Prostate gland (tissue), 2 donors: Measurements from ENCODE around the gene ADNP. TPM values are rescaled to one million over a fixed set of nuclear protein-coding genes. Genes with fewer than 3 reads are reported as not detected.
"Not testable (repeated sequence)": the region's sequence is repeated elsewhere in the genome, so short reads cannot be mapped to it uniquely, and the experiment has no call there.

Experiments used
- DNase-seq: peaks from one replicate; pipeline ENCODE4 v3.0.0-alpha.2; 2019; ENCODE audit warnings: low spot score
- H3K27ac ChIP-seq, 2 donors: fragments of 200-600 bp; sonication (generic); 2 replicates each; pipeline ENCODE4 v1.5.1; 2017 to 2019
- H3K27me3 ChIP-seq: fragments of 200-600 bp; sonication (generic); replicated peaks from 2 replicates; pipeline ENCODE4 v1.5.1; 2019; ENCODE audit not compliant: insufficient read depth
- H3K36me3 ChIP-seq, 2 donors: fragments of 200-600 bp; sonication (generic); 1 replicate in 1 of 2; 2 replicates in 1 of 2; pipeline versions ENCODE4 v1.5.1 to v1.8.1; 2017 to 2019
- H3K4me1 ChIP-seq: fragments of 200-600 bp; sonication (generic); replicated peaks from 2 replicates; pipeline ENCODE4 v1.5.1; 2019
- H3K4me3 ChIP-seq, 2 donors: fragments of 200-600 bp; sonication (generic); 2 replicates each; pipeline ENCODE4 v1.5.1; 2017 to 2019
- H3K9me3 ChIP-seq: fragments of 200-600 bp; sonication (generic); 2 replicates; pipeline ENCODE4 v1.5.1; 2017
- CTCF ChIP-seq, 4 experiments: fragments of 200-600 bp in 2 of 4; fragments of 450-650 bp in 2 of 4; sonication (generic) in 2 of 4; IDR thresholded peaks; 1 replicate in 3 of 4; 2 replicates in 1 of 4; pipeline ENCODE4 v1.5.1; 2016 to 2019; ENCODE audit warnings: antibody characterized with exemption in 4 of 4, mild to moderate bottlenecking in 2 of 4, moderate library complexity in 2 of 4
- POLR2A ChIP-seq: fragments of 450-650 bp; IDR thresholded peaks from one replicate; pipeline ENCODE4 v1.6.1; 2016; ENCODE audit warnings: antibody characterized with exemption, mild to moderate bottlenecking
- POLR2AphosphoS5 ChIP-seq: sonication (generic); formaldehyde crosslinking; IDR thresholded peaks from one replicate; pipeline ENCODE4 v1.6.1; 2017; ENCODE audit warnings: antibody characterized with exemption
- WGBS: methylation state at CpG from one replicate; pipeline ENCODE4 v1.1.5; 2018; 5-methylcytosine and 5-hydroxymethylcytosine counted together
- intact Hi-C: fragments of 100-400 bp; cut with DNase I; formaldehyde crosslinking; loops from one replicate; pipeline ENCODE4 v1.14.2; 2022
- total RNA-seq, 2 donors: library from RNA; depleted of rRNA; stranded (reverse); fragments of >200 nt; gene quantifications; one replicate each; pipeline ENCODE4 v1.1.0, GENCODE V29; 2016

ADNP gene
- total RNA-seq, 2 donors from 2014 or later: 46.8 to 84.7 TPM

GRCh38 chr20:50883856-50884255 lies 47.4 kb downstream of the ADNP start:
- TF ChIP-seq POLR2AphosphoS5 (no peak), CTCF (IDR thresholded peaks at IDR 0.05) (no peak), POLR2A (no peak)
- Histone ChIP-seq H3K9me3 (no peaks in the 10 kb centered on the region), H3K4me3 (no peak overlapping the region), H3K36me3 (no peaks in the 10 kb centered on the region), H3K27ac (no peak overlapping the region), H3K4me1 (no peaks in the 10 kb centered on the region), H3K27me3 (no peaks in the 10 kb centered on the region)
- 88% methylated on average over 11 of the region's 11 CpGs for WGBS
- intact Hi-C loops: no loop called here
- DNase-seq: no peak

GRCh38 chr20:50881759-50882424 lies 49.3 kb downstream of the ADNP start:
- intact Hi-C loops, DNase-seq, H3K27ac ChIP-seq, H3K4me3 ChIP-seq, H3K36me3 ChIP-seq, H3K27me3 ChIP-seq, H3K4me1 ChIP-seq, H3K9me3 ChIP-seq: not testable (repeated sequence)
- 96% methylated on average over 5 of the region's 5 CpGs for WGBS

GRCh38 chr20:50879649-50880550 lies 51.3 kb downstream of the ADNP start:
- intact Hi-C loops: no loop called here

GRCh38 chr20:50877232-50877743 lies 53.9 kb downstream of the ADNP start:
- 77% methylated on average over 6 of the region's 6 CpGs for WGBS
- Histone ChIP-seq H3K4me1 (no peaks in the 10 kb centered on the region), H3K27ac (no peak overlapping the region), H3K9me3 (no peaks in the 10 kb centered on the region), H3K27me3 (no peaks in the 10 kb centered on the region), H3K4me3 (no peak overlapping the region), H3K36me3 (no peaks in the 10 kb centered on the region)
- TF ChIP-seq CTCF (IDR thresholded peaks at IDR 0.05) (no peak), POLR2AphosphoS5 (no peak), POLR2A (no peak)
- intact Hi-C loops: no loop called here
- no peak for DNase-seq

More at GRCh38 chr20:50879649-50880550, 51.3 kb downstream of the ADNP start:
- Histone ChIP-seq H3K36me3 (no peaks in the 10 kb centered on the region), H3K27ac (no peak overlapping the region), H3K27me3 (no peaks in the 10 kb centered on the region), H3K4me1 (no peaks in the 10 kb centered on the region), H3K4me3 (no peak overlapping the region), H3K9me3 (no peaks in the 10 kb centered on the region)
- no peak for TF ChIP-seq CTCF (IDR thresholded peaks at IDR 0.05)
- TF ChIP-seq POLR2AphosphoS5: no peak
- TF ChIP-seq POLR2A: no peak
- DNase-seq: no peak
- 86% methylated on average over 20 of the region's 20 CpGs for WGBS

GRCh38 chr20:50876816-50877215 lies 54.4 kb downstream of the ADNP start:
- no peak for TF ChIP-seq POLR2A
- no peak for TF ChIP-seq POLR2AphosphoS5
- TF ChIP-seq CTCF (IDR thresholded peaks at IDR 0.05): no peak
- no peak for DNase-seq
- 96% methylated on average over 7 of the region's 7 CpGs for WGBS
- Histone ChIP-seq H3K9me3 (no peaks in the 10 kb centered on the region), H3K36me3 (no peaks in the 10 kb centered on the region), H3K27me3 (no peaks in the 10 kb centered on the region), H3K4me1 (no peaks in the 10 kb centered on the region), H3K27ac (no peak overlapping the region), H3K4me3 (no peak overlapping the region)
- intact Hi-C loops: no loop called here
